Measurements from ENCODE around the gene NOTUM.

The NOTUM gene

GRCh38 chr17:81903896-81904599, 56.9 kb downstream of the NOTUM start:
- Histone ChIP-seq H3K4me1 (ENCODE audit: control insufficient read depth, low read length) (no peaks in the 10 kb centered on the region; the same call in 1 of the 2 replicates), H3F3A (ENCODE audit: control insufficient read depth, insufficient read depth) (no peaks in the 10 kb centered on the region), H3K36me3 (ENCODE audit: control insufficient read depth, low read length) (peaks cover 54% of the 10 kb centered on the region), H3K4me2 (ENCODE audit: low read length) (no peak overlapping the region), H4K20me1 (ENCODE audit: control insufficient read depth, insufficient read depth, low read depth, low read length) (peaks cover 4% of the 10 kb centered on the region; the same call in 1 of the 2 replicates), H3K27ac (ENCODE audit: low read depth, low read length) (no peak overlapping the region), H3K9me3 (ENCODE audit: control insufficient read depth, insufficient read depth, low read length) (no peaks in the 10 kb centered on the region), H3K27me3 (ENCODE audit: control insufficient read depth, low read length) (peaks cover 2% of the 10 kb centered on the region), H3K79me2 (ENCODE audit: control insufficient read depth, low read length) (no peaks in the 10 kb centered on the region), H3K9me2 (replicated peaks; ENCODE audit: control insufficient read depth, low read length) (no peaks in the 10 kb centered on the region), H3K4me3 (ENCODE audit: low read length) (no peak overlapping the region)
- TF ChIP-seq, protein P1, sequence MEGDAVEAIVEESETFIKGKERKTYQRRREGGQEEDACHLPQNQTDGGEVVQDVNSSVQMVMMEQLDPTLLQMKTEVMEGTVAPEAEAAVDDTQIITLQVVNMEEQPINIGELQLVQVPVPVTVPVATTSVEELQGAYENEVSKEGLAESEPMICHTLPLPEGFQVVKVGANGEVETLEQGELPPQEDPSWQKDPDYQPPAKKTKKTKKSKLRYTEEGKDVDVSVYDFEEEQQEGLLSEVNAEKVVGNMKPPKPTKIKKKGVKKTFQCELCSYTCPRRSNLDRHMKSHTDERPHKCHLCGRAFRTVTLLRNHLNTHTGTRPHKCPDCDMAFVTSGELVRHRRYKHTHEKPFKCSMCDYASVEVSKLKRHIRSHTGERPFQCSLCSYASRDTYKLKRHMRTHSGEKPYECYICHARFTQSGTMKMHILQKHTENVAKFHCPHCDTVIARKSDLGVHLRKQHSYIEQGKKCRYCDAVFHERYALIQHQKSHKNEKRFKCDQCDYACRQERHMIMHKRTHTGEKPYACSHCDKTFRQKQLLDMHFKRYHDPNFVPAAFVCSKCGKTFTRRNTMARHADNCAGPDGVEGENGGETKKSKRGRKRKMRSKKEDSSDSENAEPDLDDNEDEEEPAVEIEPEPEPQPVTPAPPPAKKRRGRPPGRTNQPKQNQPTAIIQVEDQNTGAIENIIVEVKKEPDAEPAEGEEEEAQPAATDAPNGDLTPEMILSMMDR (IDR thresholded peaks at IDR 0.05; ENCODE audit: low read depth, low read length, poor library complexity, severe bottlenecking): no peak
- no peak for TF ChIP-seq EZH2phosphoT487 (IDR thresholded peaks at IDR 0.05; ENCODE audit: borderline replicate concordance, low read length)

- Histone ChIP-seq H3F3A (ENCODE audit: control insufficient read depth, insufficient read depth) (no peaks in the 10 kb centered on the region), H4K20me1 (ENCODE audit: control insufficient read depth, insufficient read depth, low read depth, low read length) (peaks cover 4% of the 10 kb centered on the region; the same call in 1 of the 2 replicates), H3K9me2 (replicated peaks; ENCODE audit: control insufficient read depth, low read length) (no peaks in the 10 kb centered on the region), H3K9me3 (ENCODE audit: control insufficient read depth, insufficient read depth, low read length) (no peaks in the 10 kb centered on the region), H3K4me1 (ENCODE audit: control insufficient read depth, low read length) (no peaks in the 10 kb centered on the region; the same call in 1 of the 2 replicates), H3K4me3 (ENCODE audit: low read length) (no peak overlapping the region), H3K4me2 (ENCODE audit: low read length) (no peak overlapping the region), H3K79me2 (ENCODE audit: control insufficient read depth, low read length) (no peaks in the 10 kb centered on the region), H3K27me3 (ENCODE audit: control insufficient read depth, low read length) (peaks cover 2% of the 10 kb centered on the region), H3K27ac (ENCODE audit: low read depth, low read length) (no peak overlapping the region), H3K36me3 (ENCODE audit: control insufficient read depth, low read length) (peaks cover 55% of the 10 kb centered on the region)
- TF ChIP-seq EZH2phosphoT487 (IDR thresholded peaks at IDR 0.05; ENCODE audit: borderline replicate concordance, low read length): no peak
- TF ChIP-seq, protein P1 (IDR thresholded peaks at IDR 0.05; ENCODE audit: low read depth, low read length, poor library complexity, severe bottlenecking): no peak
Measured at GRCh38 chr17:81903415-81903831, 57.6 kb downstream of the NOTUM start.

DNA sequence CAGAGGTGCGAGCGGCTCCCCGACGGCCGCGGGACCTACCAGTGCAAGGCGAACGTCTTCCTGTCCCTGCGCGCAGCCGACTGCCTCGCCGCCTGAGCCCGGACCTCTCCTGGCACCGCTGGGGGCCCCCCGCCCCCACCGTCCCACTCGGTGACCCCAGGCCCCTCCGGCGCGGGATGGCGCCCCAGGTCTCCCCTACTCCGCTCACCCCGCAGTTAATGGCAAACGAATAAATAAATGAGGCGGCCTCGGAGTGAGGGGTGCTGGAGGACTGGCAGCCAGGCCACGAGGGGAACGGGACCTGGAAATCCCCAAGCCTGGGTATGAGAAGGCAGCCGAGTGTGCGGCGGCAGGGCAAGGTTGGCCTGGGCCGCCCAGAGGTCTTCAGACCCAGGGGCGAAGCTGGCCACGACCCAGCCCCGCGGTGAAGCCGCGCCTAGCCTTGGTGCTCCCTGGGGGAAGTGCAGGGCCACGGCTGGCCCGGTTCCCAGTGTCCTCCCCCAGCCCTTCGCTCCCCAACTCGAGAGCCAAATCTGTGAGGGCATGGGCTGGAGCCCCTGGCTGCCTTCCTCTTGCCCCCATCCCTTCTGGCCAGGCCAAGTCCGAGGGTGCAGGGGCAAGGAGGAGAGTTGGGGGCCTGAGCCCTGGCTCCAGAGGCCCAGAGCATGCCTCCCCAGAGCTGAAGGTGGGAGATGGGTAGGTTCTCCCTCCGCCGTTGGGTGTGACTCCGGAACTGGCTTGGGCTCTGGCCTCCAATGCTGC, 58.2 kb downstream of the NOTUM start:
- H3K27me3 ChIP-seq (ENCODE audit: control insufficient read depth, low read length): peaks cover 2% of the 10 kb centered on the region
- peak overlapping the region; percentile 14; the same call in 1 of the 2 replicates for H3K4me2 ChIP-seq (ENCODE audit: low read length)
- H4K20me1 ChIP-seq (ENCODE audit: control insufficient read depth, insufficient read depth, low read depth, low read length): peaks cover 4% of the 10 kb centered on the region; the same call in 1 of the 2 replicates
- H3K9me2 ChIP-seq (replicated peaks; ENCODE audit: control insufficient read depth, low read length): no peaks in the 10 kb centered on the region
- TF ChIP-seq, protein P1 (IDR thresholded peaks at IDR 0.05; ENCODE audit: low read depth, low read length, poor library complexity, severe bottlenecking): no peak
- no peak for TF ChIP-seq EZH2phosphoT487 (IDR thresholded peaks at IDR 0.05; ENCODE audit: borderline replicate concordance, low read length)
- H3K9me3 ChIP-seq (ENCODE audit: control insufficient read depth, insufficient read depth, low read length): no peaks in the 10 kb centered on the region
- no peak overlapping the region for H3K27ac ChIP-seq (ENCODE audit: low read depth, low read length)
- H3K4me3 ChIP-seq (ENCODE audit: low read length): no peak overlapping the region
- no peaks in the 10 kb centered on the region for H3K79me2 ChIP-seq (ENCODE audit: control insufficient read depth, low read length)
- H3K4me1 ChIP-seq (ENCODE audit: control insufficient read depth, low read length): no peaks in the 10 kb centered on the region; the same call in 1 of the 2 replicates
- H3K36me3 ChIP-seq (ENCODE audit: control insufficient read depth, low read length): peaks cover 55% of the 10 kb centered on the region
- no peaks in the 10 kb centered on the region for H3F3A ChIP-seq (ENCODE audit: control insufficient read depth, insufficient read depth)
